ENCODE results near the gene PFDN5.

- no peak for TF ChIP-seq CTCF (IDR thresholded peaks at IDR 0.05)
- no peak for TF ChIP-seq POLR2AphosphoS5 (IDR thresholded peaks at IDR 0.05; ENCODE audit: low read depth, low read length)
- TF ChIP-seq SIN3A (IDR thresholded peaks at IDR 0.05; ENCODE audit: borderline replicate concordance, insufficient read depth, low read depth, low read length) = no peak
Measured at GRCh38 chr12:53276511-53276910, 18.8 kb upstream of the PFDN5 start.

Measured in Panc1 (cell line).